A673 (cell line): ENCODE results near the gene CYFIP2.

Source experiments
- CTCF ChIP-seq: fragments of 300-800, 200-600 bp; sonication (generic); conservative IDR thresholded peaks from 2 replicates; pipeline ENCODE4 v1.5.1; 2017; ENCODE audit warnings: low read depth, mild to moderate bottlenecking, antibody characterized with exemption, low read length, moderate library complexity, mixed read lengths
- EZH2 ChIP-seq: fragments of 200-600 bp; sonication (generic); IDR thresholded peaks from 2 replicates; pipeline ENCODE4 v1.6.1; 2017; ENCODE audit warnings: borderline replicate concordance, low read depth, mild to moderate bottlenecking, mixed read lengths, antibody characterized with exemption, low read length; ENCODE audit not compliant: poor library complexity, severe bottlenecking

DNA sequence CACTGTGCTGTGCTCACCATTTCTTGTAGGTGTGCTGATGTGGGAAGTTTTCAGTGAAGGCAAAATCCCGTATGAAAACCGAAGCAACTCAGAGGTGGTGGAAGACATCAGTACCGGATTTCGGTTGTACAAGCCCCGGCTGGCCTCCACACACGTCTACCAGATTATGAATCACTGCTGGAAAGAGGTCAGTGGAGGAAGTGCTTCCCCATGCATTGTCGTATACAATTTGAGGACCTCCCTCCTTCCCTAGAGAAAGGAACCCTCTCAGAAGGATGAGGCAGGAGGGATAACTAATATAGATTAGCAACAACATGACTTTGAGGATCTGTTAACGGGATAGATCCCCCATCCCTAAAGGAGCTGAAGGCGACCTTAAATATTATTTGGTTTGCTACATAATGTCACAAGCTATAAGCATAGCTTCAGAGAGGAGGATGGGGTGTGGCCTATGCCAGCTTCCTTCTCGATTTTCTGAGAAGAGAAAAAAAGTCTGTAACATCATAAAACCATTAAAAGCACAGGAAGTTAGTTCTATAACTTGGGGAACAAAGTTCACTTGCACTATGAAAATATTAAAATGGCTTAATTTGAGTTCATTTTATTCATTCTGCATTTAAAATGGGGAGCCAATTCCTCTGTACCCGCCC lies 17.0 kb upstream of the CYFIP2 start:
- TF ChIP-seq CTCF (no peak), EZH2 (no peak)
